K562 (cell line): ENCODE data around the gene P2RY11. TPM values are rescaled to one million over a fixed set of nuclear protein-coding genes. Genes with fewer than 3 reads are reported as not detected.

Experiments used
- ATAC-seq: fragments of 200-7000 bp; cut with Tn5 transposase; 3 replicates; pipeline ENCODE4 v1.9.1; 2020; ENCODE audit warnings: moderate library complexity
- BruUV-seq: library from RNA; stranded (reverse); fragments of 400-500 nt; replicated peaks from 2 replicates; lab custom pipeline; 2021; lab: Mats Ljungman, UMichigan
- CTCF ChIA-PET: fragments of 300-600 bp; formaldehyde crosslinking; extraction: SDS; loops from one replicate; lab custom pipeline; 2021; ENCODE audit warnings: low intra/inter-chr PET ratio; lab: Yijun Ruan, JAX
- POLR2A ChIA-PET: fragments of 300-600, 350-650 bp; sonication (Branson Sonifier 250); formaldehyde crosslinking; extraction: SDS; loops from one replicate; lab custom pipeline; 2021; ENCODE audit warnings: antibody characterized with exemption, inconsistent platforms; lab: Yijun Ruan, JAX
- DNase-seq, 4 experiments: peaks; one replicate each; pipeline versions ENCODE4 v3.0.0 to v3.0.0-alpha.2; 2011 to 2018; ENCODE audit warnings: low spot score in 3 of 4, mixed read lengths in 3 of 4; ENCODE audit errors: extremely low read depth in 1 of 4
- FAIRE-seq: peaks from 2 replicates; lab custom pipeline; 2011; peaks lifted over from hg19 to GRCh38; lab: Jason Lieb, UNC
- H2AFZ ChIP-seq: 2 replicates; pipeline ENCODE4 v1.6.0; 2011; ENCODE audit warnings: low read depth, low read length, control low read depth, inconsistent platforms
- H3K27ac ChIP-seq: fragments of 200-600 bp; 3 replicates; pipeline ENCODE4 v1.8.0; 2011; ENCODE audit warnings: low read depth, mild to moderate bottlenecking, control low read depth, inconsistent platforms, low read length, moderate library complexity, mixed read lengths; ENCODE audit errors: extremely low read depth
- H3K27me3 ChIP-seq, 2 experiments: fragments of 300-600 bp in 1 of 2; 2 replicates in 1 of 2; 3 replicates in 1 of 2; pipeline versions ENCODE4 v1.6.0 to v1.8.0; 2011; ENCODE audit warnings: inconsistent platforms in 2 of 2, low read length in 2 of 2, mild to moderate bottlenecking in 1 of 2, mixed read lengths in 1 of 2, moderate library complexity in 1 of 2; ENCODE audit not compliant: control insufficient read depth in 2 of 2, insufficient read depth in 2 of 2
- H3K36me3 ChIP-seq: fragments of 300-600 bp; 3 replicates; pipeline ENCODE4 v1.8.0; 2011; ENCODE audit warnings: mild to moderate bottlenecking, low read length, inconsistent platforms; ENCODE audit not compliant: control insufficient read depth, insufficient read depth
- H3K4me1 ChIP-seq, 2 experiments: fragments of 200-600 bp in 1 of 2; replicated peaks in 1 of 2; 2 replicates in 1 of 2; 3 replicates in 1 of 2; pipeline versions ENCODE4 v1.5.1 to v1.8.0; 2011; ENCODE audit warnings: inconsistent platforms in 2 of 2, low read length in 2 of 2, mild to moderate bottlenecking in 1 of 2, mixed read lengths in 1 of 2, moderate library complexity in 1 of 2; ENCODE audit not compliant: control insufficient read depth in 2 of 2, insufficient read depth in 2 of 2
- H3K4me2 ChIP-seq: 2 replicates; pipeline ENCODE4 v1.6.1; 2011; ENCODE audit warnings: low read length, control low read depth, inconsistent platforms, mixed read lengths; ENCODE audit not compliant: insufficient read depth
- H3K4me3 ChIP-seq: fragments of 200-600 bp; sonication (generic), shearing (Covaris generic); 2 replicates; pipeline ENCODE4 v1.5.1; 2016; ENCODE audit warnings: control low read depth, inconsistent platforms
- H3K79me2 ChIP-seq: fragments of 200-600 bp; 3 replicates; pipeline ENCODE4 v1.8.0; 2011; ENCODE audit warnings: low read length, inconsistent platforms; ENCODE audit not compliant: control insufficient read depth, insufficient read depth
- H3K9ac ChIP-seq, 2 experiments: 2 replicates each; pipeline versions ENCODE4 v1.6.0 to v1.6.1; 2011; ENCODE audit warnings: low read depth in 2 of 2, low read length in 2 of 2, control low read depth in 1 of 2, inconsistent platforms in 1 of 2, mild to moderate bottlenecking in 1 of 2, mixed read lengths in 1 of 2; ENCODE audit not compliant: insufficient read depth in 1 of 2
- H3K9me1 ChIP-seq: one replicate; pipeline ENCODE4 v1.6.0; 2011; ENCODE audit warnings: inconsistent platforms, mild to moderate bottlenecking, low read length, moderate library complexity; ENCODE audit not compliant: control insufficient read depth, insufficient read depth
- H3K9me3 ChIP-seq: replicated peaks from 2 replicates; pipeline ENCODE4 v1.5.1; 2011; ENCODE audit warnings: low read depth, low read length, inconsistent platforms; ENCODE audit not compliant: control insufficient read depth, insufficient read depth
- H4K20me1 ChIP-seq: replicated peaks from 2 replicates; pipeline ENCODE4 v1.6.1; 2011; ENCODE audit warnings: low read length, inconsistent platforms, mixed read lengths; ENCODE audit not compliant: control insufficient read depth, insufficient read depth
- CHAMP1 ChIP-seq: fragments of 450-650 bp; IDR thresholded peaks from 2 replicates; pipeline ENCODE4 v1.6.1; 2016; ENCODE audit warnings: mild to moderate bottlenecking
- HNRNPK ChIP-seq: fragments of 200-400 bp; formaldehyde crosslinking; IDR thresholded peaks from one replicate; pipeline ENCODE4 v1.6.1; 2018; ENCODE audit warnings: mild to moderate bottlenecking, low read depth, low read length; ENCODE audit not compliant: poor library complexity, severe bottlenecking
- NCOR1 ChIP-seq: fragments of 450-650 bp; IDR thresholded peaks from 2 replicates; pipeline ENCODE4 v1.6.1; 2016; ENCODE audit warnings: mild to moderate bottlenecking, moderate library complexity
- OTX1 ChIP-seq: fragments of 450-650 bp; formaldehyde crosslinking; IDR thresholded peaks from 2 replicates; pipeline ENCODE4 v1.4.0; 2022; ENCODE audit warnings: mild to moderate bottlenecking
- RERE ChIP-seq: sonication (generic); formaldehyde crosslinking; IDR thresholded peaks from 2 replicates; pipeline ENCODE4 v1.8.0; 2023; ENCODE audit warnings: missing genetic modification reagents, mild to moderate bottlenecking, borderline replicate concordance
- SMARCE1 ChIP-seq: fragments of 450-650 bp; IDR thresholded peaks from 2 replicates; pipeline ENCODE4 v1.7.1; 2016; ENCODE audit warnings: mild to moderate bottlenecking
- TAF15 ChIP-seq: fragments of 200-400 bp; formaldehyde crosslinking; IDR thresholded peaks from 2 replicates; pipeline ENCODE4 v1.6.1; 2017; ENCODE audit warnings: mild to moderate bottlenecking, low read depth, low read length, moderate library complexity
- ZBTB2 ChIP-seq: fragments of 450-650 bp; IDR thresholded peaks from 2 replicates; pipeline ENCODE4 v1.6.1; 2016; ENCODE audit warnings: antibody characterized with exemption
- ZFX ChIP-seq: sonication (generic); formaldehyde crosslinking; IDR thresholded peaks from 2 replicates; pipeline ENCODE4 v1.8.0; 2022; ENCODE audit warnings: mild to moderate bottlenecking, missing genetic modification reagents, moderate library complexity
- ZNF24 ChIP-seq: fragments of 450-650 bp; IDR thresholded peaks from 2 replicates; pipeline ENCODE4 v1.6.1; 2016
- ZNF263 ChIP-seq: sonication (generic); formaldehyde crosslinking; IDR thresholded peaks from 2 replicates; pipeline ENCODE4 v1.8.0; 2022; ENCODE audit warnings: mild to moderate bottlenecking, missing genetic modification reagents, borderline replicate concordance
- ZNF551 ChIP-seq: fragments of 250-450 bp; sonication (Bioruptor Pico); IDR thresholded peaks from 2 replicates; pipeline ENCODE4 v1.5.0; 2021; ENCODE audit warnings: mild to moderate bottlenecking, moderate library complexity
- ZNF79 ChIP-seq: fragments of 250-450 bp; sonication (Bioruptor Pico); IDR thresholded peaks from 2 replicates; pipeline ENCODE4 v1.4.0; 2020; ENCODE audit warnings: low read depth, mild to moderate bottlenecking, moderate library complexity
- WGBS: fragments of 100-300 bp; shearing (Covaris generic); methylation state at CpG from one replicate; pipeline ENCODE4 v1.1.6; 2016; ENCODE audit warnings: low coverage, mixed read lengths; ENCODE audit not compliant: insufficient coverage; ENCODE audit errors: missing lambda C conversion rate; 5-methylcytosine and 5-hydroxymethylcytosine counted together
- in situ Hi-C: fragments of 300-500 bp; cut with MboI; formaldehyde crosslinking; loops from 4 replicates; pipeline ENCODE4 v1.15.0; 2018; ENCODE audit warnings: inconsistent platforms, mixed read lengths
- intact Hi-C: fragments of 100-400 bp; cut with micrococcal nuclease; formaldehyde crosslinking; loops from 2 replicates; pipeline ENCODE4 v1.14.2; 2022
- polyA plus RNA-seq, 8 experiments: library from polyadenylated mRNA; depleted of rRNA in 4 of 8; stranded (reverse) in 5 of 8; unstranded in 3 of 8; fragments of >200 nt; fragmentation: Nextera tagmentation in 2 of 8; fragmentation: Illumina TruSeq in 1 of 8; extraction: Ambion mirVana in 2 of 8; extraction: Trizol in 1 of 8; gene quantifications; 2 replicates each; pipeline versions ENCODE4 v1.2.1 to v1.2.3, GENCODE V29; 2011 to 2014; ENCODE audit warnings: inconsistent platforms in 1 of 8, missing spikeins in 1 of 8
- total RNA-seq, 7 experiments: library from RNA; depleted of rRNA in 6 of 7; stranded (reverse); fragments of >200 nt in 6 of 7; fragmentation: Illumina TruSeq in 2 of 7; extraction: Trizol in 2 of 7; gene quantifications; 2 replicates each; pipeline versions ENCODE4 v1.2.1 to v1.2.3, GENCODE V29; 2011 to 2021; ENCODE audit warnings: low replicate concordance in 1 of 7

The P2RY11 gene
- total and polyA plus RNA-seq, 9 of the 15 experiments (the other 6 are each of a cell fraction or from before 2014, with no cell fraction given), result 0.03 to 10.1 (median 1.5) TPM

DNA sequence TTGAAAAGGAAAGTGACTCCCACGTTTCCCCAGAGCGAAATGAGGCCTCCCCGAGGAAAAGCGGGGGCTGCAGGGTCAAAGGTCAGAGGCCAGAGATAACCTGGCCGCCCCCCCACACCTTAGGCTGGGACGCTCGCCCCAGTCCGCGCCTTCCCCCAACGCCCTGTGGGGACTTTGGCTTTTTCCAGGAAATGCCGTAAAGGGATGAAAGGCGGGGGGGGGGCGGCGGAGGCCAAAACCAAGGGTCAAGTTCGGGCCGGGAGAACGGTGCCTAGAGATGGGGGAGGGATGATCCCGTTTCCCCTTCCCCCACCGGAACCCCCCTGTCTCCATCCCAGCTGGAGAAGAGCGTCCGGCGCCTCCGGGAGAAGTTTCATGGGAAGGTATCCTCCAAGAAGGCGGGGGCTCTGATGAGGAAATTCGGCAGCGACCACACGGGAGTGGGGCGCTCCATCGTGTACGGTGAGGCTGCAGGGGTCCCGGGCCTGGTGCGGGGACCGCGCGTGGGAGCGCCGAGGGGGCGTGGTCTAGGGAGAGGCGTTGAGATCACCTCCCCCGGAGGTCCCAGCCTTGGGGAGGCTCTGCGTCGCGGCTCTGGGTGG, 24.8 kb upstream of the P2RY11 start:
- peak; percentile 43 to 73 (median 66) for DNase-seq
- intact Hi-C loops (loop anchor here (2.0 kb wide), 1 partner anchor 246 kb away; the partner anchor contains the start of gene RAVER1), in situ Hi-C loops (no loop called here)
- H4K20me1 ChIP-seq, result peaks cover 3% of the 10 kb centered on the region; the same call in 1 of the 2 replicates
- peak overlapping the region; percentile 69; the same call in 2 of the 3 replicates for H3K27ac ChIP-seq
- H3K4me1 ChIP-seq, result peaks cover 1 to 28% of the 10 kb centered on the region in 2 experiments; a peak in 4 of 5 replicates
- BruUV-seq, result no TSS peak
- no peaks in the 10 kb centered on the region; a peak in 2 of 5 replicates for H3K27me3 ChIP-seq
- ATAC-seq, result peak; percentile 54
- 7% methylated on average over 36 of the region's 43 CpGs for WGBS
- H3K79me2 ChIP-seq, result peaks cover 3% of the 10 kb centered on the region; the same call in 1 of the 3 replicates
- H3K4me2 ChIP-seq, result peak overlapping the region; percentile 63
- no peak for FAIRE-seq
- CTCF ChIA-PET, result no interaction called here
- H3K4me3 ChIP-seq, result peak overlapping the region; percentile 79
- peak overlapping the region; percentile 90 for H2AFZ ChIP-seq
- POLR2A ChIA-PET, result no interaction called here
- H3K9me3 ChIP-seq, result no peaks in the 10 kb centered on the region
- H3K36me3 ChIP-seq, result no peaks in the 10 kb centered on the region; the same call in 2 of the 3 replicates
- H3K9me1 ChIP-seq, result no peaks in the 10 kb centered on the region
- peak overlapping the region; percentile 67 to 92 for H3K9ac ChIP-seq
- TF ChIP-seq OTX1, result no peak
- no peak for TF ChIP-seq ZNF263 (CRISPR knock-in tag)
- TF ChIP-seq NCOR1, result 0 out of 2 replicates have a peak, but pooled peaks have one; percentile 32
- no peak; the same call in 1 of the 2 replicates for TF ChIP-seq SMARCE1
- TF ChIP-seq RERE (CRISPR knock-in tag), result no peak
- TF ChIP-seq HNRNPK, result no peak
- TF ChIP-seq ZFX, result no peak
- no peak for TF ChIP-seq ZNF551
- no peak for TF ChIP-seq TAF15
- TF ChIP-seq ZNF24, result no peak
- no peak for TF ChIP-seq CHAMP1
- peak; percentile 32; the same call in 1 of the 2 replicates for TF ChIP-seq ZBTB2
- TF ChIP-seq ZNF79 (CRISPR knock-in tag), result no peak
